ENCODE results near the gene PYGO2. TPM values are rescaled to one million over a fixed set of nuclear protein-coding genes. Genes with fewer than 3 reads are reported as not detected.

PYGO2 gene
- total RNA-seq, 1 experiment from 2014 or later, result 37.4 TPM

DNA sequence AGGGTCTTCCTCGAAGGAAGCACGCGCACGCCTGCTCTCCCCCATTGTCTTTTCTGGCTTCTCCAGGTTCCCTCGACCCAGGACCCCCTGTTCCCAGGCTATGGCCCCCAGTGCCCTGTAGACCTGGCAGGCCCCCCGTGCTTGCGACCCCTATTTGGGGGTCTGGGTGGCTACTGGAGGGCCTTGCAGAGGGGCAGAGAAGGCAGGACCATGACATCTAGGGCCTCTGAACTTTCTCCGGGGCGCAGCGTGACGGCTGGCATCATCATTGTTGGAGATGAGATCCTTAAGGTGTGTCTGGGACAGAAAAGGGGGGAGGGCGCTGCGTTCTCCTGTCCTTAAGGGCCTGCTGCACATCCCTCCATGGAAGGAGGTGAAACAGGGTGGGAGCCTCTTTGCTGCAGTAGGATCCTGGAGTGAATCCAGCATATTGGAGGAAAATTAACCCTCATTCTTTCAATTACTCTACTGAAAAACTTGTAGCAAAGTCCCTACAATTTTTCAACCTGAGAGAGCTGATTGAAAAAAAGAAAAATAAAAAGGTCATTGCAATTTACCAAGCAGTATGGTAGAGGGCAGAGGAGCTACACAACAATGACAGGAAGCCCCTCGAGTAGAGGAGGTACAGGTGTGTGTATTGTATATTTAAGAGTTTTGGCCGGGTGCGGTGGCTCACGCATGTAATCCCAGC, 22.3 kb upstream of the PYGO2 start:
- ATAC-seq (no peak), DNase-seq (ENCODE audit: low spot score) (no peak)
- H3K36me3 Mint-ChIP-seq, result peaks cover 38% of the 10 kb centered on the region
- H3K4me1 Mint-ChIP-seq, result peaks cover 10% of the 10 kb centered on the region
- no peak overlapping the region for H3K4me3 Mint-ChIP-seq
- CTCF ChIA-PET, result interaction anchor here (0.7 to 5.8 kb wide), 21 partner anchors 10 to 261 kb away, joined by 3 to 50 read pairs (median 5); partner anchors contain the start of genes ADAM15, CKS1B, LENEP and PBXIP1
- POLR2A ChIA-PET, result interaction anchor here (0.7 to 3.7 kb wide), 12 partner anchors 9 to 779 kb away, joined by 3 to 123 read pairs (median 8); partner anchors contain the start of genes LENEP, PBXIP1, PMVK and PYGO2
- H3K27ac Mint-ChIP-seq, result peak overlapping the region; percentile 70; the same call in 1 of the 2 replicates
- H3K9me3 Mint-ChIP-seq, result no peaks in the 10 kb centered on the region
- H3K27me3 Mint-ChIP-seq (ENCODE audit: low read depth), result no peaks in the 10 kb centered on the region
- TF ChIP-seq HMGA2 (CRISPR knock-in tag; IDR thresholded peaks at IDR 0.05) (no peak), USF1 (CRISPR knock-in tag; IDR thresholded peaks at IDR 0.05) (no peak), ZNF416 (CRISPR knock-in tag; IDR thresholded peaks at IDR 0.05) (no peak), ZNF396 (CRISPR knock-in tag; IDR thresholded peaks at IDR 0.05; ENCODE audit: borderline replicate concordance) (no peak), GTF2I (CRISPR knock-in tag; conservative IDR thresholded peaks at IDR 0.05) (no peak), TEAD1 (CRISPR knock-in tag; IDR thresholded peaks at IDR 0.05) (no peak), FOXJ3 (CRISPR knock-in tag; IDR thresholded peaks at IDR 0.05; ENCODE audit: borderline replicate concordance) (no peak), OVOL2 (CRISPR knock-in tag; IDR thresholded peaks at IDR 0.05; ENCODE audit: borderline replicate concordance) (no peak), ZNF532 (CRISPR knock-in tag; IDR thresholded peaks at IDR 0.05; ENCODE audit: borderline replicate concordance) (no peak), NR3C1 (CRISPR knock-in tag; conservative IDR thresholded peaks at IDR 0.05; ENCODE audit: low read depth) (no peak), SP1 (CRISPR knock-in tag; conservative IDR thresholded peaks at IDR 0.05) (no peak), NFE2L1 (CRISPR knock-in tag; IDR thresholded peaks at IDR 0.05) (no peak), SMAD3 (CRISPR knock-in tag; IDR thresholded peaks at IDR 0.05; ENCODE audit: borderline replicate concordance) (no peak), MAX (CRISPR knock-in tag; IDR thresholded peaks at IDR 0.05) (no peak), ATF1 (CRISPR knock-in tag; IDR thresholded peaks at IDR 0.05) (no peak), FOXP1 (CRISPR knock-in tag; IDR thresholded peaks at IDR 0.05; ENCODE audit: borderline replicate concordance) (no peak), NFYB (CRISPR knock-in tag; conservative IDR thresholded peaks at IDR 0.05; ENCODE audit: low read depth) (no peak)
- TF ChIP-seq, protein P1, sequence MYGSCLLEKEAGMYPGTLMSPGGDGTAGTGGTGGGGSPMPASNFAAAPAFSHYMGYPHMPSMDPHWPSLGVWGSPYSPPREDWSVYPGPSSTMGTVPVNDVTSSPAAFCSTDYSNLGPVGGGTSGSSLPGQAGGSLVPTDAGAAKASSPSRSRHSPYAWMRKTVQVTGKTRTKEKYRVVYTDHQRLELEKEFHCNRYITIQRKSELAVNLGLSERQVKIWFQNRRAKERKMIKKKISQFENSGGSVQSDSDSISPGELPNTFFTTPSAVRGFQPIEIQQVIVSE (CRISPR knock-in tag; IDR thresholded peaks at IDR 0.05; ENCODE audit: borderline replicate concordance), result no peak

All from WTC11 (cell line).